ENCODE measurements around the gene TMEM255A. TPM values are rescaled to one million over a fixed set of nuclear protein-coding genes. Genes with fewer than 3 reads are reported as not detected.

Gene TMEM255A
- not detected in 2 replicates for total RNA-seq

GRCh38 chrX:120310861-120311726 is at the start of gene TMEM255A:
TSS of gene TMEM255A (minus strand) at chrX:120311461. CDS start at chrX:120311309, 152 bp downstream.

GRCh38 chrX:120250522-120251271 is 60.6 kb downstream of the TMEM255A start, which contains the start of gene ZBTB33:
TSS of gene ZBTB33 (plus strand) at chrX:120250812. CDS start at chrX:120253416, 2,604 bp downstream.

Other genes starting within 250 kb of the TMEM255A start
- gene RHOXF2B, start 233.8 kb downstream of the TMEM255A start, total RNA-seq = not detected in 2 replicates
- not detected in 2 replicates for gene RHOXF1, start 195.5 kb downstream of the TMEM255A start, total RNA-seq
- not detected in 2 replicates for gene RHOXF2, start 152.8 kb downstream of the TMEM255A start, total RNA-seq
- 6.2 and 8.0 TPM in 2 replicates for gene ZBTB33, start 60.6 kb downstream of the TMEM255A start, total RNA-seq
- gene ATP1B4, start 50.6 kb upstream of the TMEM255A start, total RNA-seq = not detected in 2 replicates
- 130 and 137 TPM in 2 replicates for gene LAMP2, start 157.8 kb upstream of the TMEM255A start, total RNA-seq
- 13.4 and 32.2 TPM in 2 replicates for gene CUL4B, start 249.5 kb upstream of the TMEM255A start, total RNA-seq

Measured in bronchial smooth muscle cell (primary cell).